Rectal smooth muscle tissue (tissue), 1 donor: ENCODE data around the gene KL.

Experiments
- H3K27ac ChIP-seq: one replicate; pipeline ENCODE4 v1.7.0; 2013; ENCODE audit warnings: low read depth, low read length, inconsistent platforms
- H3K27me3 ChIP-seq: one replicate; pipeline ENCODE4 v1.7.0; 2013; ENCODE audit warnings: low read length; ENCODE audit not compliant: control insufficient read depth, insufficient read depth
- H3K36me3 ChIP-seq: one replicate; pipeline ENCODE4 v1.7.0; 2013; ENCODE audit warnings: low read length; ENCODE audit not compliant: control insufficient read depth, insufficient read depth
- H3K4me1 ChIP-seq: one replicate; pipeline ENCODE4 v1.7.0; 2013; ENCODE audit warnings: low read length; ENCODE audit not compliant: control insufficient read depth, insufficient read depth
- H3K4me3 ChIP-seq: one replicate; pipeline ENCODE4 v1.7.0; 2013; ENCODE audit warnings: low read length
- H3K9ac ChIP-seq: one replicate; pipeline ENCODE4 v1.7.0; 2013; ENCODE audit warnings: low read length

KL gene

GRCh38 chr13:33079960-33080359 is 63.7 kb downstream of the KL start:
- Histone ChIP-seq H3K4me3 (no peak overlapping the region), H3K9ac (no peak overlapping the region), H3K36me3 (no peaks in the 10 kb centered on the region), H3K27ac (no peak overlapping the region), H3K27me3 (no peaks in the 10 kb centered on the region), H3K4me1 (peaks cover 2% of the 10 kb centered on the region)

GRCh38 chr13:33080972-33081590 is 64.9 kb downstream of the KL start:
- Histone ChIP-seq H3K4me1 (no peaks in the 10 kb centered on the region), H3K36me3 (no peaks in the 10 kb centered on the region), H3K4me3 (no peak overlapping the region), H3K9ac (no peak overlapping the region), H3K27me3 (no peaks in the 10 kb centered on the region), H3K27ac (no peak overlapping the region)

GRCh38 chr13:33081666-33082065 is 65.4 kb downstream of the KL start:
- no peaks in the 10 kb centered on the region for H3K36me3 ChIP-seq
- H3K9ac ChIP-seq: no peak overlapping the region
- H3K4me3 ChIP-seq: no peak overlapping the region
- no peaks in the 10 kb centered on the region for H3K27me3 ChIP-seq
- no peak overlapping the region for H3K27ac ChIP-seq
- H3K4me1 ChIP-seq: no peaks in the 10 kb centered on the region

- H3K27me3 ChIP-seq: no peaks in the 10 kb centered on the region
- H3K36me3 ChIP-seq: no peaks in the 10 kb centered on the region
- no peak overlapping the region for H3K4me3 ChIP-seq
- no peaks in the 10 kb centered on the region for H3K4me1 ChIP-seq
- no peak overlapping the region for H3K27ac ChIP-seq
- no peak overlapping the region for H3K9ac ChIP-seq
Observed at GRCh38 chr13:33083054-33083453, 66.8 kb downstream of the KL start.

GRCh38 chr13:33087091-33087490 is 70.9 kb downstream of the KL start:
- Histone ChIP-seq H3K27ac (no peak overlapping the region), H3K36me3 (no peaks in the 10 kb centered on the region), H3K4me3 (no peak overlapping the region), H3K9ac (no peak overlapping the region), H3K4me1 (peaks cover 21% of the 10 kb centered on the region), H3K27me3 (no peaks in the 10 kb centered on the region)

GRCh38 chr13:33087790-33088189 is 71.6 kb downstream of the KL start:
- no peak overlapping the region for H3K4me3 ChIP-seq
- no peaks in the 10 kb centered on the region for H3K27me3 ChIP-seq
- H3K9ac ChIP-seq: no peak overlapping the region
- H3K36me3 ChIP-seq: no peaks in the 10 kb centered on the region
- peaks cover 23% of the 10 kb centered on the region for H3K4me1 ChIP-seq
- no peak overlapping the region for H3K27ac ChIP-seq

GRCh38 chr13:33089311-33089710 is 73.1 kb downstream of the KL start:
- Histone ChIP-seq H3K27ac (peak overlapping the region; percentile 68), H3K4me3 (no peak overlapping the region), H3K9ac (no peak overlapping the region), H3K27me3 (no peaks in the 10 kb centered on the region), H3K36me3 (no peaks in the 10 kb centered on the region), H3K4me1 (peaks cover 23% of the 10 kb centered on the region)

GRCh38 chr13:33090755-33091414 is 74.7 kb downstream of the KL start:
- no peaks in the 10 kb centered on the region for H3K36me3 ChIP-seq
- H3K27me3 ChIP-seq: no peaks in the 10 kb centered on the region
- H3K27ac ChIP-seq: peak overlapping the region; percentile 84
- no peak overlapping the region for H3K9ac ChIP-seq
- H3K4me1 ChIP-seq: peaks cover 23% of the 10 kb centered on the region
- no peak overlapping the region for H3K4me3 ChIP-seq

GRCh38 chr13:33091415-33091774 is 75.2 kb downstream of the KL start:
- H3K4me1 ChIP-seq: peaks cover 23% of the 10 kb centered on the region
- no peak overlapping the region for H3K9ac ChIP-seq
- no peak overlapping the region for H3K4me3 ChIP-seq
- peak overlapping the region; percentile 84 for H3K27ac ChIP-seq
- no peaks in the 10 kb centered on the region for H3K36me3 ChIP-seq
- no peaks in the 10 kb centered on the region for H3K27me3 ChIP-seq

- peaks cover 23% of the 10 kb centered on the region for H3K4me1 ChIP-seq
- H3K27ac ChIP-seq: peak overlapping the region; percentile 84
- no peaks in the 10 kb centered on the region for H3K36me3 ChIP-seq
- no peak overlapping the region for H3K9ac ChIP-seq
- no peaks in the 10 kb centered on the region for H3K27me3 ChIP-seq
- H3K4me3 ChIP-seq: no peak overlapping the region
Observed at GRCh38 chr13:33092073-33092987, 76.1 kb downstream of the KL start.

GRCh38 chr13:33096886-33097605 is 80.8 kb downstream of the KL start:
- no peaks in the 10 kb centered on the region for H3K27me3 ChIP-seq
- H3K4me3 ChIP-seq: no peak overlapping the region
- H3K36me3 ChIP-seq: no peaks in the 10 kb centered on the region
- H3K4me1 ChIP-seq: peaks cover 2% of the 10 kb centered on the region
- H3K9ac ChIP-seq: no peak overlapping the region
- H3K27ac ChIP-seq: no peak overlapping the region

- Histone ChIP-seq H3K36me3 (no peaks in the 10 kb centered on the region), H3K4me1 (no peaks in the 10 kb centered on the region), H3K27me3 (no peaks in the 10 kb centered on the region), H3K27ac (no peak overlapping the region), H3K4me3 (no peak overlapping the region), H3K9ac (no peak overlapping the region)
Observed at GRCh38 chr13:33099860-33100259, 83.6 kb downstream of the KL start.
